GM18519 (cell line): ENCODE results near the gene FMC1.
A peak's percentile ranks its signal among the peaks of the same experiment; 100 is the strongest.
"Not testable (repeated sequence)": the region's sequence is repeated elsewhere in the genome, so short reads cannot be mapped to it uniquely, and the experiment has no call there.

Experiments
- ATAC-seq: cut with Tn5 transposase; IDR thresholded peaks from one replicate; pipeline ENCODE4 v1.9.1; 2021; ENCODE audit warnings: mild to moderate bottlenecking, moderate library complexity; ENCODE audit not compliant: unreplicated experiment, low FRiP score

The FMC1 gene

DNA sequence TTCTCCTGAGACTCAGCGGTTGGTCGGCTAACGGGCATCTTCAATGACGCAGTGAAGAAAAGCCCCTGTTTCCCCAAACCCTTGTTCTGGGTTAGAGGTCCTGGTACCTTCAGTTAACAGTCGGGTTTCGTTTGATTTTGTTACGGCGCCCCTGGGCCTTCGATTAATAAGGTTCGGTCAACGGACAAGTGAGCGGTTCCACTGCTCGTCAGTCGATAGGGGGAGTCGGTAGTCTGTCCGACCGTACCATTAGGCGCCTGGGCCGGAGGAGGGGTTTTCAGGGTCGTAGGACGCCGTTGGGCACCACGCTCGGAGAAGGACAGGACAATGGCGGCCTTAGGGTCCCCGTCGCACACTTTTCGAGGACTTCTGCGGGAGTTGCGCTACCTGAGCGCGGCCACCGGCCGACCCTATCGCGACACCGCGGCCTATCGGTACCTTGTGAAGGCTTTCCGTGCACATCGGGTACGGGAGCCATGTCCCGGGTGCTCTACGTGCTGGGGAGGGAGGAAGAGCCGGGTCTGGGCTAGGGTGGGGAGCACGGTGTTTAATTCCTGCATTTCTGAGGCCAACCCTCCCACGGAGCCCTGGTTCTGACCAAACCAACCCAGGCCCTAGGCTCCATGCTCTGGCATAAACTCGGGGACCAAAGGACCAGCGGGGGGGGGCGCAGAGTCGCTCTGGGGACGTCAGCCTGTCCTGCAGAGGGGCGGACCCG is at the start of gene FMC1:
FMC1 (plus strand) TSS at position 280 of the 718 bp plus-strand sequence; CDS start at position 328, 48 bp downstream.
- ATAC-seq, result peak; percentile 36

- ATAC-seq, result no peak
These were observed 48.3 kb upstream of the FMC1 start for GRCh38 chr7:139292821-139293220.

DNA sequence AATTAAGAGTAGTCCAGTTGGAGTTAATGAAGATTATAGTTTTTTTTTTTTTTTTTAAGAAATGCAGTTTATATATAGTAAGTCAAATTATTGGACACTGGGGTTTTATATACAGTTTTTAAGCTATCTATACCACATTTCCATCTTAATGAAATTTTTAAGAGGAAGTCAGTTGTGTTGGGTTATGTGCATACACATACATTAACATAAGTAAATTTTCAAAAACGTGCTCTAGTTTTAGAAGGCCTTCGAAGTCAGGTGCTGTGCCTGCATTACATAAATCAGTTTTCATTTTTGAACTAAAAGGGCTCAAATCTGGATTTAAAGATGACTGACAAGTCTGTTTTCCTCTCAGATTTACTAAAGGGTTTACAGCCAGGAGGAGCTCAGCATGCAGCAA is 47.6 kb upstream of the FMC1 start:
- ATAC-seq, result no peak

DNA sequence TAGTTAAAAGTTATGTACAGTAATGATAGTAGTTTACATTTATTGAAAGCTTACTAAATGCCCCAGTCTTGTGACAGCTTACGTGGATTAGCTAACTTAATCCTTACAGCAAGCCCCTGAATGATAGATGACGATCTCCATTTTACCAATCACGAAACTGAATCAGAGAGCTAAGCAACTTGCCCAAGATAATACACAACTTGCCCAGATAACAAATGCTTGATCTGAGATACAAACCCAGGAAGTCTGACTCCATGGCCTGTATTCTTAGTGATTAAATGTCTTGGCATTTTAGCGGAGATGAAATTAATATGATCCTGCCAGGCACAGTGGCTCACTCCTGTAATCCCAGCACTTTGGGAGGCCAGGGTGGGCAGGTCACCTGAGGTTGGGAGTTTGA is 46.9 kb upstream of the FMC1 start:
- ATAC-seq, result no peak

DNA sequence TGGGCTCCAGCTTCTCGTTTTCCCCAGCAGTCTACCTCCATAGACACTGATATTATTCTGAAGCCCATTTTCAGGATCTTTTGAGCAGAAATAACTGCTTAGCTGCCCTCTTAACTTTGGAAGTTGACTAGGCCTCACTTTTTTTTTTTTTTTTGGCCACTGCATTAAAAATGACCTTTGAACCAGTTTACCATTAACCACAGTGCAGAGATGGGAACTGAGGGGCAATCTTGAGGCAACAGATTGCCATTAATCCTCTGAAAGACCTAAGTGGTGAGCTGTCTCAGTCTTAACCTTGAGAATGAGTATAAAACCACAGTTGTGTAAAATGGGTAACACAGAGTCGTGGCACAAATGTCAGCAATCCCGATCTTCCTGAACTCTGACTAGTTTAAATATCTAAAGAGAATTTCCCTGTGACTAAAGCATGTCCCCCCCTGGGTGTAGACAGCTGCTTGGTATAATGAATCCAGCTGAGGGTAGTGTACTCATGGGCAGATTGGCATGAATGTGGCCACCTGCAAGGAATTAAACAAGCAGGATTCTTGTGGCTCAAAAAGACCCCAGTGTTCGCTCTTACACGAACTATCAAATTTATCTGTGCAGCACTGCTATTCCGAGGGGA is 46.1 kb upstream of the FMC1 start:
- ATAC-seq, result no peak

DNA sequence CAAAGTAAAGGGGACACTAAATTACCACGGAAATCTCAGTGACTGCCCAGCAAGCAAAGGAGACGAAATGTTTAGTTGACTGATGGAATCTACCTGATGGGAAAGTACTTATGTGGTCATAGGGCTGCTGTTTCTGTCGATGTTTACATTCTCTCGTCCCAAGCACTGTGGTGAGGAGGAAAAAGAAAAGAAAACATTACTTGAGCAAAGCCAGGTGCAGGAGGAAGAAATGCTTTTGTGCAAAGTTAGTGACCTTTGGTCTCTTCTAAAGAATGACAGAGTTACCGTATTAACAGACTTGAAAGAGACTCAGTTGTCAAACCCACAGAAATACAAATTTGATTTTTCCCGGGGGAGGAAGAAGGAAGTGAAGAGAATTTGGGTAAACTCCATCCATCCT is 43.3 kb upstream of the FMC1 start:
- no peak for ATAC-seq

- ATAC-seq, result no peak
These were observed 41.8 kb upstream of the FMC1 start for GRCh38 chr7:139299296-139299695.

GRCh38 chr7:139300390-139300789 is 40.7 kb upstream of the FMC1 start:
- no peak for ATAC-seq

DNA sequence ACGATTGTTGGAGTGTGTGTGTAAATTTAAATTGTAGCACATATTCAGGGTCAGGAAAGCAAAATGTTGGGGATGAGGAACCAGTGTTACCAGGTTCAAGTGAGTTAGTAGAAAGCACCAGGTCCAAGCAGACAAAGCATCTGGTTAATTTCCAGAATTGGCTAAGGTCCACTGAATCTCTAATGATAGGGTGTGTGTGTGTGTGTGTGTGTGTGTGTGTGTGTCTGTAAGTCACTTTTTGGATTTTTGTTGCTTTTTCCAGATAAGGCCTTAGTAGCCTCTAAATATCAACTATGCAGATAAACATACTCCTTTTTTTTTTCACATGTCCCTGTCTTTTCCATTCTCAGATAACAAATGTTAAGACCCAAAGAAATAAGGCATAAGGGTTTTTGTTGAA is 36.6 kb upstream of the FMC1 start:
- no peak for ATAC-seq

DNA sequence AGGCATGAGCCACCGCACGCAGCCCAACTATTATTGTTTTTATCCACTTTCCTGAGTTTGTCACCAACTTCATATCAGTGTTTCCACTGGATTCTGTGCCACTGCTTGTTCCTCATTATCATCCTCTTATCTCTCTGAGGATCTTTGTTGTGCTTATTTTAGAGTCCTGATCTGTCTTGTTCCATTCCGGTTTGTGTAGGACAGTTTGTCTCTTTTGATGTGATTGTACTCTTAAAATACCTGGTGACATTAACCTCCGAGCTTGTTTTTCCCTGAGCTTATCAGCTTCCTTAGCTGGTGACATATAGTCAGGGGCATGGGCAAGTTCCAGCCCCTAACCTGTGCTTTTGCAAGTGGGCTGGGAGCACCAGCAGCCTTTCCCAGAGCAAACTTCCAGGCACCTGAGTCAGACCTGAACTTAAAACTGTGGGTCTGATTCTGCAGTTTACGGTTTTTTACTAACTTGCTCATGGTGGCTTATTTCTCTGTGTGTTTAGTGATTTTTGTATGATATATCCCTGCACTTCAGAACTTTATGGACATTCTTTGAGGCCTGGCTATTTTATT is 23.1 kb upstream of the FMC1 start:
- no peak for ATAC-seq

GRCh38 chr7:139321071-139321745 is 19.9 kb upstream of the FMC1 start:
- ATAC-seq, result no peak

GRCh38 chr7:139324709-139325108 is 16.4 kb upstream of the FMC1 start:
- not testable (repeated sequence) for ATAC-seq

DNA sequence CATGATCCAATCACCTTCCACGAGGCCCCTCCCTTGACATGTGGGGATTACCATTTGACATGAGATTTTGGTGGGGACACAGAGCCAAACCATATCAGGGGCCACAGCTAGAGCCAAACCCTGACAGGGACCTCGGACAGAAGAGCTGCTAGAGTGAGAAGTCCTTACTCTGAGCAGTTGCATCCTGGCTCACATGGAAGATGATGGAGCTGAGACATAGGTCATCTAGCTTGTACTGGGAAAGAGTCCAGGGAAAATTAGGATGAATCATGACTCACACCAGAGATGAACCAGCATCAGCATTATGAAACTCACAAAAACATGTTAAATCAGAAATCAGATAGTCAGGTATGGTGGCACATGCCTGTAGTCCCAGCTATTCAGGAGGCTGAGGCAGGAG is 12.8 kb upstream of the FMC1 start:
- no peak for ATAC-seq

DNA sequence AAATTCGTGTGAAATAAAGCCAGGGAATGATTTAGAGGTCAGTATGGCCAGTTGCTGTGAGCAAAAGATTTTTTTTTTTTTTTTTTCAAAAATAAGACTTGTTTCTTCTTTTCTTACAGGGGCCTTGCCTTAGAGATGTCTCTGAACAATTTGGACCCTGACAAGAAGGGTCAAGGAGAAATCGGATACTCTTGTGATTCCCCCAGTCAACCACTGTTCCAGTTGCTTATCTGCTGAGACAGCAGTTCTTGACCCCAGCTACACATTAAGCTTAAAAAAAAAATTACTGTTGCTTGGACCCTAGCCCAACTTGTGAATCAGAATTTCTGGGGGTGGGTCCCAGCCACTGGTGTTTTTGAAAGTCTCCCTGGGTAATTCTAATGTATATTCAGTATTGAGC is 12.0 kb upstream of the FMC1 start:
- ATAC-seq, result no peak

DNA sequence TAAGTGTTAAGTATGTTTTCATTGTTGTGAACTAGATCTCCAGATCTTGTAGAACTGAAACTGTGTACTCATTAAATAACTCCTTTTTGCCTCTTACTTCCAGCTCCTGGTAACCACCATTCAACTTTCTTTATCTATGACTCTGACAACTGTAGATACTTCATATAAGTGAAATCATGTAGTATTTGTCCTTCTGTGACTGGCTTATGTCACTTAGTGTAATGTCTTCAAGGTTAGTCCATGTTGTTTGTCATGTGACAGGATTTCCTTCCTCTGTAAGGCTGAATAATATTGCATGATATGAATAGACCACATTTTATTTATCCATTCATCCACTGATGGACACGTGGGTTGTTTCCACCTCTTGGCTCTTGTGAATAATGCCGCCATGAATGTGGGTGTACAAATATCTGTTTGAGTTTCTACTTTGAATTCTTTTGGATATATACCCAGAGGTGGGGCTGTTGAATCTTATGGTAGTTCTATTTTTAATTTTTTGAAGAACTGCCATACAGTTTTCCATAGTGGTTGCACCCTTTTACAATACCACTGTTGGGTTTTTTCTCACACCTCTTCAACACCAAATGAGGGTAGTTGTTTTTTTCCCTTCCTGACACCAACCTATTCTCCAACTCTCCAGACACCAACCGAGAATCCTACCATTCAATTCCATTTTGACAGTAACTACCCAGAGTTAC is 10.7 kb upstream of the FMC1 start:
- ATAC-seq, result no peak

- ATAC-seq, result no peak
These were observed 8.3 kb upstream of the FMC1 start for GRCh38 chr7:139332697-139333359.

- ATAC-seq, result not testable (repeated sequence)
These were observed 7.7 kb upstream of the FMC1 start for GRCh38 chr7:139333443-139333842.

- no peak for ATAC-seq
These were observed 6.6 kb upstream of the FMC1 start for GRCh38 chr7:139334399-139335150.

DNA sequence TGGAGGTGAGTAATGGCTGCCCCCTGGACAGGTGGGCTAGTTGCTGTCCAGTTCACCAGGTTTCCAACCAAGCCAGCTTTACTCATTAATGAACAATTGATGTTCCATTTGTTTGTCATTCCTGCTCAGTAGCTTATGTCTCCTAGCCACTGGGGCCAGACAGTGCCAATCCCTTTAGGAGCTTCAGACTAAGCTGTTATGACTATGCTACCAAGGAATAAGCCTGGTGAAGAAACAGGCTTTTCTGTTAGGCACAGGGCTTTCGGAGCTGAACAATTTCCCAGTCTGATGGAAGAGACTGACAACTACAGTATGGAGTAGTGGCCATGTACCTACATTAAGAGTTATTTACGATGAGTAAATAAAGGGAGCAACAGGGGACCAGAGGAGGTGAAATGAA is 2.1 kb upstream of the FMC1 start:
- no peak for ATAC-seq

- ATAC-seq, result no peak
These were observed 1.5 kb upstream of the FMC1 start for GRCh38 chr7:139339698-139340036.
